Osteocyte (in vitro differentiated cells): ENCODE results near the gene ASXL1. TPM values are rescaled to one million over a fixed set of nuclear protein-coding genes. Genes with fewer than 3 reads are reported as not detected.

Experiments
- DNase-seq: peaks from one replicate; pipeline ENCODE4 v3.0.0; 2021; ENCODE audit warnings: mixed read lengths; ENCODE audit not compliant: unreplicated experiment; ENCODE audit errors: extremely low spot score
- H3K27ac Mint-ChIP-seq: one replicate; pipeline ENCODE4 v1.8.0; 2021; ENCODE audit warnings: mild to moderate bottlenecking, mixed read lengths; ENCODE audit not compliant: unreplicated experiment
- H3K27me3 Mint-ChIP-seq: one replicate; pipeline ENCODE4 v1.8.0; 2021; ENCODE audit warnings: mixed read lengths; ENCODE audit not compliant: unreplicated experiment
- H3K36me3 Mint-ChIP-seq: one replicate; pipeline ENCODE4 v1.8.0; 2021; ENCODE audit warnings: mixed read lengths; ENCODE audit not compliant: unreplicated experiment
- H3K4me1 Mint-ChIP-seq: one replicate; pipeline ENCODE4 v1.8.0; 2021; ENCODE audit warnings: mixed read lengths; ENCODE audit not compliant: unreplicated experiment
- H3K4me3 Mint-ChIP-seq: one replicate; pipeline ENCODE4 v1.8.0; 2021; ENCODE audit warnings: mild to moderate bottlenecking, moderate library complexity, mixed read lengths; ENCODE audit not compliant: unreplicated experiment
- H3K9me3 Mint-ChIP-seq: one replicate; pipeline ENCODE4 v1.8.0; 2021; ENCODE audit warnings: mixed read lengths; ENCODE audit not compliant: unreplicated experiment
- total RNA-seq: library from RNA; stranded (reverse); gene quantifications from 2 replicates; pipeline ENCODE4 v1.2.1, GENCODE V29; 2021
- TF ChIP-seq, protein P1 (sequence below): fragments of 200-600 bp; sonication (generic); IDR thresholded peaks from 2 replicates; pipeline ENCODE4 v1.5.0; 2021; ENCODE audit warnings: antibody characterized with exemption, mild to moderate bottlenecking, moderate library complexity

Gene ASXL1
- total RNA-seq, 1 donor from 2014 or later: 76.8 TPM

DNA sequence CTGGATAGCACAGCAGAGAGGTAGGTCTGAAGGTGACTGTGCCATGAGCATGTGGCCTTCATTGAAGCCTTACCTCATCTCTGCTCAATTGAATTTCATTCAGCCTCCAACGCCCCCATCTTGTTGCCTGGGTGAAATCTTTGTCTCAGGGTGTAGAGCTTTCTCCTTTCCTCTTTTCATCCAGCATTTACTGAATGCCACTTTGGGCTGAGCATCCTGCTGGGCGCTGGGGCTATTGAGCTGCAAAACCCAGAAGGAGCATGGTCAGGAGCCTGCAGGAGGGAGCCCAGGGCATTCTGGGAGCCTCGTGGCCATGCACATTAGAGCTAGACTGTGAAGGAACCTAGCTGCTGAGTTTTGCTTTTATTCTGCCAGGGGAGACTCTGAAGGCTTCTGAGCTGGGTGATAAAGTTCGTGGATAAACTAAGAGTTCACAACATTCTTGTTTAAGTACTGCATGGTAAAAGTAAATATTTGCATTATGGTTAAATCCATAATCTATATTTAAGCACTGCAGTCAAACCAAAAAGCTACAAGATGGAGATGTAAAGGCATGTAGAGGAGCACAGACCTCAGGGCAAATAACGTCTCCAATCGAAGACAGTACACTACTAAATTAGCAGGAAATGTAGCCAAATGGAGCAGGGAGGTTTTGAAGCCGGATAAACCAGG is 13.2 kb upstream of the ASXL1 start:
- peaks cover 14% of the 10 kb centered on the region for H3K4me1 Mint-ChIP-seq
- H3K9me3 Mint-ChIP-seq: no peaks in the 10 kb centered on the region
- peak overlapping the region; percentile 1 for H3K27ac Mint-ChIP-seq
- TF ChIP-seq, protein P1, sequence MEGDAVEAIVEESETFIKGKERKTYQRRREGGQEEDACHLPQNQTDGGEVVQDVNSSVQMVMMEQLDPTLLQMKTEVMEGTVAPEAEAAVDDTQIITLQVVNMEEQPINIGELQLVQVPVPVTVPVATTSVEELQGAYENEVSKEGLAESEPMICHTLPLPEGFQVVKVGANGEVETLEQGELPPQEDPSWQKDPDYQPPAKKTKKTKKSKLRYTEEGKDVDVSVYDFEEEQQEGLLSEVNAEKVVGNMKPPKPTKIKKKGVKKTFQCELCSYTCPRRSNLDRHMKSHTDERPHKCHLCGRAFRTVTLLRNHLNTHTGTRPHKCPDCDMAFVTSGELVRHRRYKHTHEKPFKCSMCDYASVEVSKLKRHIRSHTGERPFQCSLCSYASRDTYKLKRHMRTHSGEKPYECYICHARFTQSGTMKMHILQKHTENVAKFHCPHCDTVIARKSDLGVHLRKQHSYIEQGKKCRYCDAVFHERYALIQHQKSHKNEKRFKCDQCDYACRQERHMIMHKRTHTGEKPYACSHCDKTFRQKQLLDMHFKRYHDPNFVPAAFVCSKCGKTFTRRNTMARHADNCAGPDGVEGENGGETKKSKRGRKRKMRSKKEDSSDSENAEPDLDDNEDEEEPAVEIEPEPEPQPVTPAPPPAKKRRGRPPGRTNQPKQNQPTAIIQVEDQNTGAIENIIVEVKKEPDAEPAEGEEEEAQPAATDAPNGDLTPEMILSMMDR: no peak
- H3K36me3 Mint-ChIP-seq: no peaks in the 10 kb centered on the region
- H3K4me3 Mint-ChIP-seq: no peak overlapping the region
- DNase-seq: no peak
- H3K27me3 Mint-ChIP-seq: no peaks in the 10 kb centered on the region

GRCh38 chr20:32348207-32348606 is 9.9 kb upstream of the ASXL1 start:
- H3K36me3 Mint-ChIP-seq: no peaks in the 10 kb centered on the region
- H3K4me1 Mint-ChIP-seq: peaks cover 9% of the 10 kb centered on the region
- TF ChIP-seq, protein P1: no peak
- H3K9me3 Mint-ChIP-seq: no peaks in the 10 kb centered on the region
- DNase-seq: no peak
- H3K27ac Mint-ChIP-seq: no peak overlapping the region
- no peak overlapping the region for H3K4me3 Mint-ChIP-seq
- H3K27me3 Mint-ChIP-seq: no peaks in the 10 kb centered on the region

GRCh38 chr20:32350421-32350820 is 7.7 kb upstream of the ASXL1 start:
- DNase-seq: no peak
- H3K9me3 Mint-ChIP-seq: no peaks in the 10 kb centered on the region
- no peaks in the 10 kb centered on the region for H3K27me3 Mint-ChIP-seq
- no peak overlapping the region for H3K4me3 Mint-ChIP-seq
- TF ChIP-seq, protein P1: no peak
- H3K4me1 Mint-ChIP-seq: peaks cover 16% of the 10 kb centered on the region
- no peaks in the 10 kb centered on the region for H3K36me3 Mint-ChIP-seq
- no peak overlapping the region for H3K27ac Mint-ChIP-seq

DNA sequence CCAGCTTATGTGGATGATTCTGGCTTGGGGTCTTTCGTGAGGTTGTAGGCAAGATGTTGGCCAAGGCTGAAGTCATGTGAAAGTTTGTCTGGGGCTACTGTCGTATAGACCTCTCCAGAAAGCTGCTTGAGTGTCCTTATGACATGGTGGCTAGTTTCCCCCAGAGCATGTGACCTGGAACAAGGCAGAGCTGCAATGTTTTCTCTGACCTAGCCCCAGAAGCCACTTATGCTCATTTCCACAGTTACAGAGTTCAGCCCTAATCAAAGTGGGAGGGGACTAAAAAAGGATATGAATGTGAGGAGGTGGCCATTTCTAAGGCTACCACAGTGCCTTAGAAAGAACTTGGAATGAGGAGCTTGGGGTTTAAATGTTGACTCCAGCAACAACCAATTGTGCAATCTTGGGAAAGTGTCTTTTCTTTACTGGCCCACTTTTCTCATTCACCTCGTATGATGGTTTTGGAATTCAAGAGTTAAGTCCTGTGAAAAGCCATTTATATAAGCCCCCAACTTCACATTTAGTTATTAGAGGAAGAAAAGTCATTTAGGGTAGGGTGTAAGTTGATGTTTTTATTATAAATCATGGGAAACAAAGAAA is 5.9 kb upstream of the ASXL1 start:
- no peaks in the 10 kb centered on the region for H3K27me3 Mint-ChIP-seq
- H3K4me1 Mint-ChIP-seq: peaks cover 28% of the 10 kb centered on the region
- H3K4me3 Mint-ChIP-seq: no peak overlapping the region
- H3K9me3 Mint-ChIP-seq: no peaks in the 10 kb centered on the region
- TF ChIP-seq, protein P1: no peak
- DNase-seq: no peak
- no peaks in the 10 kb centered on the region for H3K36me3 Mint-ChIP-seq
- H3K27ac Mint-ChIP-seq: no peak overlapping the region

- no peaks in the 10 kb centered on the region for H3K36me3 Mint-ChIP-seq
- DNase-seq: no peak
- H3K4me3 Mint-ChIP-seq: no peak overlapping the region
- no peaks in the 10 kb centered on the region for H3K9me3 Mint-ChIP-seq
- H3K27ac Mint-ChIP-seq: peak overlapping the region; percentile 67
- H3K4me1 Mint-ChIP-seq: peaks cover 33% of the 10 kb centered on the region
- TF ChIP-seq, protein P1: no peak
- no peaks in the 10 kb centered on the region for H3K27me3 Mint-ChIP-seq
Observed at GRCh38 chr20:32353848-32354496, 4.2 kb upstream of the ASXL1 start.
